GM19238 (cell line): Measurements from ENCODE around the gene KNG1.

Experiments used
- DNase-seq: peaks from one replicate; pipeline ENCODE4 v3.0.0; 2011; ENCODE audit warnings: low spot score; ENCODE audit not compliant: insufficient read length

The KNG1 gene

GRCh38 chr3:186772701-186773417 is 55.7 kb downstream of the KNG1 start:
- peak; percentile 70 for DNase-seq

- no peak for DNase-seq
Measured at GRCh38 chr3:186775999-186776398, 58.8 kb downstream of the KNG1 start.

- DNase-seq, result no peak
Measured at GRCh38 chr3:186779204-186779603, 62.0 kb downstream of the KNG1 start.

GRCh38 chr3:186782542-186783057 is 65.4 kb downstream of the KNG1 start:
- DNase-seq, result no peak

GRCh38 chr3:186783058-186783730 is 66.0 kb downstream of the KNG1 start, which contains the start of gene EIF4A2:
Gene EIF4A2, plus strand, starts transcription at chr3:186783577. Its CDS starts 34 bp downstream, at chr3:186783611.
- DNase-seq, result peak; percentile 74

GRCh38 chr3:186783731-186784515 is 66.8 kb downstream of the KNG1 start:
- DNase-seq, result peak; percentile 68

- no peak for DNase-seq
Measured at GRCh38 chr3:186784820-186785494, 67.8 kb downstream of the KNG1 start.

- no peak for DNase-seq
Measured at GRCh38 chr3:186785495-186786018, 68.4 kb downstream of the KNG1 start.

- DNase-seq, result no peak
Measured at GRCh38 chr3:186786922-186787321, 69.8 kb downstream of the KNG1 start.

GRCh38 chr3:186787642-186788481 is 70.7 kb downstream of the KNG1 start:
- DNase-seq, result no peak

- DNase-seq, result no peak
Measured at GRCh38 chr3:186788482-186789370, 71.6 kb downstream of the KNG1 start.

- no peak for DNase-seq
Measured at GRCh38 chr3:186789554-186790260, 72.5 kb downstream of the KNG1 start.

- DNase-seq, result no peak
Measured at GRCh38 chr3:186790261-186790981, 73.3 kb downstream of the KNG1 start.
